DMS153 (cell line): ENCODE measurements around the gene GPR6.
A peak's percentile ranks its signal among the peaks of the same experiment; 100 is the strongest.

ENCODE experiments used
- DNase-seq: peaks from one replicate; lab custom pipeline; 2025; lab: John Stamatoyannopoulos, UW

Gene GPR6

GRCh38 chr6:109978174-109979032 lies at the start of gene GPR6:
Gene GPR6 (plus strand): TSS chr6:109978311. CDS start chr6:109979113, 802 bp downstream.
- DNase-seq = peak; percentile 56

GRCh38 chr6:109934293-109934692 lies 43.8 kb upstream of the GPR6 start:
- no peak for DNase-seq

- DNase-seq = no peak
Observed at GRCh38 chr6:109939654-109940053, 38.5 kb upstream of the GPR6 start.

- no peak for DNase-seq
Observed at GRCh38 chr6:109944448-109944847, 33.7 kb upstream of the GPR6 start.

GRCh38 chr6:109945091-109945490 lies 33.0 kb upstream of the GPR6 start:
- DNase-seq = no peak

- DNase-seq = no peak
Observed at GRCh38 chr6:109946979-109947378, 31.1 kb upstream of the GPR6 start.

GRCh38 chr6:109949281-109950065 lies 28.6 kb upstream of the GPR6 start:
- DNase-seq = no peak

GRCh38 chr6:109955491-109955890 lies 22.6 kb upstream of the GPR6 start:
- DNase-seq = no peak

- no peak for DNase-seq
Observed at GRCh38 chr6:109958626-109959025, 19.5 kb upstream of the GPR6 start.

GRCh38 chr6:109961611-109962041 lies 16.5 kb upstream of the GPR6 start:
- no peak for DNase-seq

- no peak for DNase-seq
Observed at GRCh38 chr6:109962271-109962670, 15.8 kb upstream of the GPR6 start.

GRCh38 chr6:109963598-109964170 lies 14.4 kb upstream of the GPR6 start:
- no peak for DNase-seq

GRCh38 chr6:109964949-109965348 lies 13.2 kb upstream of the GPR6 start:
- DNase-seq = no peak

GRCh38 chr6:109966299-109966698 lies 11.8 kb upstream of the GPR6 start:
- no peak for DNase-seq

- DNase-seq = no peak
Observed at GRCh38 chr6:109977791-109978173, 329 bp upstream of the GPR6 start.

GRCh38 chr6:109979033-109979921 lies 1.2 kb downstream of the GPR6 start:
- no peak for DNase-seq

- DNase-seq = no peak
Observed at GRCh38 chr6:109984410-109984809, 6.3 kb downstream of the GPR6 start.

GRCh38 chr6:109987196-109987595 lies 9.1 kb downstream of the GPR6 start:
- DNase-seq = no peak

GRCh38 chr6:109991201-109992101 lies 13.3 kb downstream of the GPR6 start:
- no peak for DNase-seq

- no peak for DNase-seq
Observed at GRCh38 chr6:109998159-109998785, 20.2 kb downstream of the GPR6 start.
